Measurements from ENCODE around the gene IFNG.
"Not testable (repeated sequence)": the region's sequence is repeated elsewhere in the genome, so short reads cannot be mapped to it uniquely, and the experiment has no call there.

Gene IFNG

DNA sequence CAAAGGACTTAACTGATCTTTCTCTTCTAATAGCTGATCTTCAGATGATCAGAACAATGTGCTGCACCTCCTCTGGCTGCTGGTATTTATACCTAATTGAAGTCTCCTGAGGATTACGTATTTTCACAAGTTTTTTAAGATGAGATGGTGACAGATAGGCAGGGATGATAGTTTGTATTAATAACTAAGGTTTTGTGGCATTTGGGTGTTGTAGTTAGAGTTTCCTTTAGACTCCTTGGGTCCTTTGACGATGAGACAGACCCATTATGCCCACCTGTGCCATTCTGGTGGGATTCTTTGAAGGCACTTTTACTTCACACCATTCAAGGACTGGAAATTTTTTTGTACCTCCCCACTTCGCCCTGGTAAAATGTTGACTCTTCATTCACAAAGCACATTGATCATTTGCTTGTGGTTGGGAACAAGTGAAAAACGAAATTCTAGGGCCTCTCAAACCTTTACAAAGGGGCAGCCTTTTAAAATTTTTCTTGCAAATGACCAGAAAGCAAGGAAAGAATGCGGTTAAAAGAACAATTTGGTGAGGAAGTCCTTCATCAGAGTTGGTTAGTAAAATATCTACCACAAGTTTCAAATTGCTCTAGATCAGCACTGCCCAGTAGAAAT is at the start of gene IFNG:
TSS of gene IFNG (minus strand) at position 60 of the 624 bp plus-strand sequence. CDS start 125 bp downstream, outside the sequence.
- no peak for DNase-seq
- TF ChIP-seq GATA1 (IDR thresholded peaks at IDR 0.05; ENCODE audit: low read depth, low read length) (no peak), POLR2A (IDR thresholded peaks at IDR 0.05; ENCODE audit: low read length) (no peak)

DNA sequence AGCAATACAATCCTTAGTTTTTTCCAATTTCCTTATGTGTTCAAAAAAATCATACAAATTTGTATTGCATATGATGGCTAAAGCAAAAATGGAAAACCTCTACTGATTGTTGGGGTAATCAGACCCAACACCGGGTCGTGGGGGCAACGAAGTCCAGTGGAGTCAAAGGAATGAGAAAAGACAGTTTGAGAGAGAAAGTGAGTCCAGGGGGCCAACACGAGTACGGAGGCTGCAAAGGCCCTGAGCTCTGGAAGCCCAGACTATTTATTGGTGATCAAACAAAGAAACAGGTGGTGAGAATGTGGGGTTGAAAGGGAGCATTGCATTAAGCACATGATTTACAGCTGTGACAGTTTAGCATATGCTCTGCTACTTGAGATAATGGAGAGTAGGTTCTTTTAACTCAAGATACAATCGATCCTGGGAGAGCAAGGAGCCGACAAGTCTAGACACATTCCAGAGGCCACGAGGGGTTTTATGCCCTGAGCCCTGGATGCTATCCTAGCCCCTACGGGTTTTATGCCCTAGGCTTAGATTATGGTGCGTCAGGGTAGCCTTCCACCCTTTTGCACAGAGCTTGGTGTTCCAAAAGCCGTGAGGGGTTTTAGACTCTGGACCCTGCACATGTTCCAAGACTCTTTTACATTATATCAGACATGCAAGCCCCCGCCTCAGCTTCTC is 49.6 kb upstream of the IFNG start:
- DNase-seq = not testable (repeated sequence)

DNA sequence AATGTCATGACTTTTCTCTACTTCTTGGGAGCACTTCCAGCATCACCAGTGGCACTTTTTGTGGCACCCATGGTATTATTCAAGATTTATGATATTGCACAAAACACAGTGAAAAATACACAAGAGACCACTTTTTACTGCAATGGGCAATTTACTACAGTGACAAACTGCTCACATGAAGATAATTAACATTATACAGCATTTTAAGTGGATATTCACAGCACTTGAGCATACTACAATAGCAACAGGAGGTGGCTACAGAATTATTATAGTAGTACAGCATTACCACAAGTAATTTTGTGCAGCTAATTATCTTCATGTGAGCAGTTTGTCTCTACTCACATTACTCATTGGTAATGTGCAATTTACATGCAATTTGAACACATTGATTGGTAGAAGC is 47.7 kb upstream of the IFNG start:
- DNase-seq = no peak
- TF ChIP-seq GATA1 (IDR thresholded peaks at IDR 0.05; ENCODE audit: low read depth, low read length) (no peak), POLR2A (IDR thresholded peaks at IDR 0.05; ENCODE audit: low read length) (no peak)

DNA sequence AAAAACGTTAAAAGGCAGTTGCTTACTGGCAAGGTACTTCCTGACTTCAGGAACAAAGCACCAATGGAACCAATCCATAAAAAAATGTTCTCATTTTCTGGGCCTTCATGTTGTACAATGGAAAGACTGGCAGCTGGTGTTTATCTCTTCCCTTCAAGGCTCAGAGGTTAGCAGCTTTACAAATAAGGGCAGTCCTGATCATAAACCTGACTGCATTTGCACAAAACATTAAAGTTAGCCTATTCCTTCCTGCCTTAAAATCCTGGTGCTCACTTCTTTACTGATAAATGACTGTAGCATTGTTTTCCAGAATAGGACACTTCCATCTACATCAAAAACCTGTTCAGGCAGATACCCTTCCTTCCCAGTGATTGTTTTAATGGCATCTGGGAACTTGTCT is 46.9 kb upstream of the IFNG start:
- no peak for DNase-seq

DNA sequence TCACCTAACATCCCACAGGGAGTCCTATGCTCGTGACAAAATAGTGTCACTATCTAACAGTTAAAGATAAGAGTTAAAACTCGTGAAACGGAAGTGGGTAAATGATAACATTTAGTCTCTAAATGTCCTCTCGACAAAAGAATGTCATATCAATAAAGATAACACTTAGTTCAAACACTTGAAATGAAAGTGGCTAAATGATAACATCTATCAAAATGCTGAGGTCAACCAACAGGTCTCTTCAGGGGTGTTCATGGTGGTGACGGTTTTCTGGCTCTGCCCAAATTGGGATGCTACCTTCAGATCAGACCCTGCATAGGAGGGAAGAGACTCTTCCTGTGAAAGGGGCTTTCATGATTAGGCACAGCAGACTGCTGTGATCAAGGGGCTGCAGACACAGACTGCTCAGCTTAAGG is 43.9 kb upstream of the IFNG start:
- no peak for DNase-seq
- TF ChIP-seq GATA1 (IDR thresholded peaks at IDR 0.05; ENCODE audit: low read depth, low read length) (no peak), POLR2A (IDR thresholded peaks at IDR 0.05; ENCODE audit: low read length) (no peak)

More for the DNA sequence above, 46.9 kb upstream of the IFNG start:
- no peak for TF ChIP-seq POLR2A (IDR thresholded peaks at IDR 0.05; ENCODE audit: low read length)
- no peak for TF ChIP-seq GATA1 (IDR thresholded peaks at IDR 0.05; ENCODE audit: low read depth, low read length)

DNA sequence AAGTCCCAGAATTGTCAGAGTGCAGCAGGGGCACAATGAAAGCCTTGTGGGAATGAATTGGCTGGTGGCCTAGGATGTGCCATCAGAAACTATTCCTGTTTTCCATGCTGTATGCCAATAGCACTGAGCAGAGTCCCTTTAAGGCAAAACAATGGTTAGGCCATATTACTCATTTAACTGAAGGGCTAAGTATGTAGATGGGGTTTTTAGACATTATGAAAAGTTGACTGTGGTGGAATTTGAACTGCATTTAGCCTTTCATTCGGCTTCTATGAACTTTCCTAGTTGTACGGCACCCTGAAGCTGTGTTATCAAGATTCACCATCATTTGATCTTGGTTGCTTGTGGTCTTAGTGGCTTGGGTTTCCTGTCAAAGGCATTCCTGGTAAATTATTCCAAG is 41.3 kb upstream of the IFNG start:
- TF ChIP-seq GATA1 (IDR thresholded peaks at IDR 0.05; ENCODE audit: low read depth, low read length) (no peak), POLR2A (IDR thresholded peaks at IDR 0.05; ENCODE audit: low read length) (no peak)
- DNase-seq = no peak

DNA sequence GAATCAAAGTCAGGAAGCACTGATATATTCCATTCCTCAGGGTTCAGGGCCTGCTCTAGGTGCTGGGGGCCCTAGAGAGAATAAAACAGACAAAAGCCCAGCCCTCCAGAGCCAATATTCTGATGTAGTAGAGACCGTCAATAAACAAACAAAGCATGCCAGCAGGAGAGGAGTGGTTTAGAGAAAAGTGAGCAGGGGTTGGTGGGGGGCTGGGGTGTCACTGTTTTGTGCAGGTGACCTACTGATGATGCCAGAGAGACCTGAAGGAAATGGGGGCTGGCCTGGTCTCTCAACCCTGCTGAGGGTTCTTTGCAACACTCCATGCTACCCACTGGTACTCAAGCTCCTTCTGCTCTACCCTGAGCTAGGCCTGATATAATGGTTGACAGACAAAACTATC is 39.6 kb upstream of the IFNG start:
- TF ChIP-seq POLR2A (IDR thresholded peaks at IDR 0.05; ENCODE audit: low read length) (no peak), GATA1 (IDR thresholded peaks at IDR 0.05; ENCODE audit: low read depth, low read length) (no peak)
- no peak for DNase-seq

DNA sequence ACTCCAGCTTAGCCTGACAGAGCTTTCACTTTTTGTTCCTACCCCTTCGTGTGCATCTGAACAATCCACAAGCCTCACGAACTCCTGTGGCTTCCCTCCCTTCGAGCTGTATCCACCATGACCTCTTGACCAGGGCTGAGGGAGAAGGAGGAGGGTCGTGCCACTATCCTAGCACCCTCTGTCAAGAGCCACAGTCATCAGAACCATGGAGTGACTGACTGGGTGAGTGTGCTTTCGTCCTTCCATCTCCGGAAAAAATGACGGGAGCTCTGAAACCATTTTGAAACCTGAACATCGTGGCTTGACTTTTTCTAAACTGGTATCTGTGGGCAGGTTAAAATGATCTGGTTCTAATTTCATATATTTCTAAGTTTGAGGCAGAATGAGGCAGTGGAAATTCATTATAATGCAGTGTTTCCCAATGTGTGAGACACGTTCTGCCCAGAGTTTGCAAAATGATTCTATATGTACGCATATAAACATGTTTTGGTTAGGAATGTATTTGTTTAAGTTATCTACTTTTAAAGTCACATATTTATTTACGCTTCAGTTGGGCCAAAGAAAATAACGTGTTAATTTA is 39.1 kb upstream of the IFNG start:
- TF ChIP-seq GATA1 (IDR thresholded peaks at IDR 0.05; ENCODE audit: low read depth, low read length) = no peak
- TF ChIP-seq POLR2A (IDR thresholded peaks at IDR 0.05; ENCODE audit: low read length) = no peak
- no peak for DNase-seq

DNA sequence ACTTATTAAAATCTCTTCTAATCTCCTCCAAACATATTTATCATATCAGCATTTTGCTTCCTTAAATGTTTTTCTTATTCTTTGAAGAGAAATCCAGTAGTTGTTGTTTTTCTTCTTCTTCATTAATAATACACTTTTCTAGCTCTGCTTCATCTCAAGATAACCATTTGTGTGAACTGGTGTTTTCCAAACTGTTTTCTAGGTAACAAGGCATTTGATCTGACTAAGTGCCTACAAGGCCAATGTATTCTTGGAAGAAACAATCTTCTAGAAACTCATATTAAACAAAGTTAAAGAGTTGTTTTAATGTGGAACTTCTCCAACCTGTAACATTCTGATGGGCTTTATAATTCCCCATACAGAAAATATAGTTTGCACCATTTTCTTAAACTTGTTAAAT is 30.8 kb upstream of the IFNG start:
- TF ChIP-seq POLR2A (IDR thresholded peaks at IDR 0.05; ENCODE audit: low read length) = no peak
- DNase-seq = no peak

DNA sequence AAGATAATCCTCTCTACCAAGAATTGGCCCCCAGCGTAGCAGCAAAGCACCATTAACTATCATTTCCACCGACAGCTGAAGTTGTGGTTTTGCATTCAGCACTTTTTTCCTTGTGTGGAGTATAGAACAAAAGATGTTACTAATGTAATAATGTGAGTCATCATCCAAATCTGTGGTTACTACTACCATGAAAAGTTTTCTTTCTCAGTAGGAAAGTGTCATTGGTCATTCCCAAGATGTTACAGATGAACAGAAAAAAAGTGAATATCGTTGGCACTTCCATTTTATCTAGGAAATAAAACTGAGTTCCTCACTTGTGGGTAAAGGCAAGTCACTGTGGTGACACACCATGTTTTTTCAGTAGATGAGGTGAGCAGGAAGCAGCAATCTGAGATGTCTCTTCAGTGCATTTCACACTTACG is 30.3 kb upstream of the IFNG start:
- no peak for DNase-seq
- TF ChIP-seq GATA1 (IDR thresholded peaks at IDR 0.05; ENCODE audit: low read depth, low read length) (no peak), POLR2A (IDR thresholded peaks at IDR 0.05; ENCODE audit: low read length) (no peak)

DNA sequence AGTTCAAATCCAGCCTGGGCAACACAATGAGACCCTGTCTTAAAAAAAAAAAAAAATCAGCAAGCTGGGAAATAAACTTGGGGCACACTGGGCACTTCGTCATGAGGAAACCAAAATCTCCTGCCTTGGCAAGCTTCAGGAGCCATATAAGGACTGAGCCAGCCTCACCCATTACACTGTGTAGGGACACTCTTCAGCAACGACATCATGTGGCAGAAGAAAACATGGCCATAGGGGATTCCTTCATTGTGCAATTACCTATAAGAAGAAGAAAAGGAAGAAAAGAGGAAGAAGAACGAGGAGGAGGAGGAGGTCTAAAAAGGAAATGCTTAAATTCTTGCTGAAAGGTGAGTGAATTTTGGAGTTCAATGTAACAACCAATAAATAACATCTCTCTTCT is 26.1 kb upstream of the IFNG start:
- no peak for TF ChIP-seq GATA1 (IDR thresholded peaks at IDR 0.05; ENCODE audit: low read depth, low read length)
- TF ChIP-seq POLR2A (IDR thresholded peaks at IDR 0.05; ENCODE audit: low read length) = no peak
- DNase-seq = no peak

DNA sequence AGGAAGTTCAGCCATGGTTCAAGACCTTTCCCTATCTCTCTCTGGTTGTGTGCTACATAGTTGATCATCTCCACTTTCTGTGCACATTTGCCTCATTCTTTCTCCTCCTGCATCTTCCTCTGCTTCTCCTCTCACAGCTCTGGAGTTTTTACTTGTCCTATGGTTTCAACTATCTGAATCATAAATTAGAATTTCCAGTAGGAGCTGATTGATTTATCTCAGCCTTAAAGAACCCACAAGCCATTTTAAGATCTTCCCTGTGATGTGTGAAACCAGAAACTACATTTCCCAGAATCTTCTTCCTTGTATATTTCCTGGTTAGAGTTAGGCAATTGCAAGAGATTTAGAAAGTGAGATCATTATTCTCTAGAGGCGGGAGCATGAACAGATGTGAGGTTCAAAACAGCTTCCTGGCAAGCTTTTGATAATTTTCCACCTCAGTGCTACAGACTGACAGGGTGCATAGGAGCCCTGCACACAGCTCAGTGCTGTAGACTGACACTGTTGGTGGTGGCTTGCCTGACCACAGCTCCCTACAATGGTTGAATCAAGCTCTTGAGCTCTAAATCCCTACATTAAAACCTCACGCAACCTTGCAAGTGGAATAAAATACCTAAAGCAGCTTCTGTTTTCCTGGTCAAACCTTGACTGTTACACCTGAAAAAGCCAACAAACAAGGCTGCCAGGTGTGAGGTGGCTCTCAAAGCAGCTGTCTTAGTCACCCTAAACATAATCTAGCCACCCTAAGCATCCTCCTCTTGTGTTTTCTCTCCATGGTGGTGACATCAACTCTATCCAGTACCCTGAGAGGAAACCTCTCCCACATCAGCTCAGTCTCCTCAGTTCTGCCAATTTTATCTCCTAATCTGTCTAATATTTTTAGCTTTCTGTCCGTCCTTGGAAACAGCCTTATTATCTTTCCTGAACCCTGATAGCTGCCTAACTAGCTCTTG is 21.5 kb upstream of the IFNG start:
- DNase-seq = no peak
- TF ChIP-seq GATA1 (IDR thresholded peaks at IDR 0.05; ENCODE audit: low read depth, low read length) (no peak), POLR2A (IDR thresholded peaks at IDR 0.05; ENCODE audit: low read length) (no peak)

DNA sequence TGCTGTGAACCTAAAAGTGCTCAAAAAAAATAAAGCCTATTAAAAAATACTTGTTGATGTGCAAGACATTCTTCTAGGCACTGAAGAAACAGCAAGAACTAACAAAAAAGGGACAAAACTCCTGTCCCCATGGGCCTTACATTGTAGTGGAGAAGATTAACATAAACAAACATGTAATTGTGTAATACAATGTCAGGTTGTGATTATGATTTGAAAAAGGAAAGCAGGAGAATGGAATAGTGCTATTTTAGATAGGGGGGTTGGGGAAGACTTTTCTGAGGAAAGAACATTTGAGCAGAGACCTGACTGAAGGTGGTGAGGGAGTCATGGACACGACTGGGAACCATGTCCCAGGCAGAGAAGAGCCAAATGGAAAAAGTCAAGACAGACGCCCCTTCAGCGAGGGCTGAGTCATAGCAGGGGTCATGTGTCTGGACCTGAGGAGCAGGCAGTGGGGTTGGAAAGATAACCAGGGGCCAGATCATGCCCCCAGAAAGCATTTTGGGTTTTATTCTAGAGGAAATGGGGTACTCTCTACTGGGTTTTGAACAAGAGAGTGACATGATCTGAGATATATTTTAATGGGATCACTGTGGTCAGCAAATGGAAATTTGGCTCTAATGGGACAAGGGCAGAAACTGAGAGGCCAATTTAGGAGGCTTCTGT is 19.4 kb upstream of the IFNG start:
- TF ChIP-seq POLR2A (IDR thresholded peaks at IDR 0.05; ENCODE audit: low read length) (no peak), GATA1 (IDR thresholded peaks at IDR 0.05; ENCODE audit: low read depth, low read length) (no peak)
- DNase-seq = no peak

DNA sequence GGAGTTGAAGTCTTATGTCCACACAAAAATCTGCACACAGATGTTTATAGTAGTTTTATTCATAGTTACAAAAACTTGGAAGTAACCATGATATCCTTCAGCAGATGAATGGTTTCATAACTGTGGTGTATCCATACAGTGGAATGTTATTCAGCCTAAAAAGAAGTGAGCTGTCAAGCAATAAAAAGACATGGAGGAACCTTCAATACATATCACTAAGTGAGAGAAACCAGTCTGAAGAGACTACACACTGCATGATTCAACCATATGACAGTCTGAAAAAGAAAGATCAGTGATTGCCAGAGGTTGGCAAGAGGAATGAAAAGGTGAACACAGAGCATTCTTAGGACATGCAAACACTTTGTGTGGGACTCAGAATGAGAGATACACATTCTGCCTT is 18.6 kb upstream of the IFNG start:
- no peak for DNase-seq
- TF ChIP-seq POLR2A (IDR thresholded peaks at IDR 0.05; ENCODE audit: low read length) = no peak
- no peak for TF ChIP-seq GATA1 (IDR thresholded peaks at IDR 0.05; ENCODE audit: low read depth, low read length)

Measured in erythroblast (primary cell).